ENCODE data around the gene ASCL1.

Gene ASCL1

GRCh38 chr12:102953221-102953620 lies 4.3 kb upstream of the ASCL1 start:
- peaks cover 46% of the 10 kb centered on the region for H3K27me3 ChIP-seq (ENCODE audit: low read depth, low read length)
- no peaks in the 10 kb centered on the region for H3K9me3 ChIP-seq (ENCODE audit: control insufficient read depth in 1 of 2, low read length in 2 of 2)
- H3K36me3 ChIP-seq (ENCODE audit: control insufficient read depth in 1 of 2, insufficient read depth in 2 of 2, low read length in 2 of 2), result no peaks in the 10 kb centered on the region
- H3K4me3 ChIP-seq (ENCODE audit: low read depth in 1 of 2, low read length in 2 of 2), result no peak overlapping the region
- peaks cover 0 to 23% of the 10 kb centered on the region in 2 donors for H3K4me1 ChIP-seq (ENCODE audit: control insufficient read depth in 1 of 2, insufficient read depth in 2 of 2, low read length in 2 of 2)
- no peak overlapping the region for H3K27ac ChIP-seq (ENCODE audit: low read length)

- no peak overlapping the region for H3K27ac ChIP-seq (ENCODE audit: low read length)
- no peaks in the 10 kb centered on the region for H3K9me3 ChIP-seq (ENCODE audit: control insufficient read depth in 1 of 2, low read length in 2 of 2)
- H3K4me1 ChIP-seq (ENCODE audit: control insufficient read depth in 1 of 2, insufficient read depth in 2 of 2, low read length in 2 of 2), result peaks cover 0 to 30% of the 10 kb centered on the region in 2 donors
- H3K27me3 ChIP-seq (ENCODE audit: low read depth, low read length), result peaks cover 52% of the 10 kb centered on the region
- H3K36me3 ChIP-seq (ENCODE audit: control insufficient read depth in 1 of 2, insufficient read depth in 2 of 2, low read length in 2 of 2), result no peaks in the 10 kb centered on the region
- no peak overlapping the region for H3K4me3 ChIP-seq (ENCODE audit: low read depth in 1 of 2, low read length in 2 of 2)
Observed at GRCh38 chr12:102954134-102954533, 3.3 kb upstream of the ASCL1 start.

- Histone ChIP-seq H3K27ac (ENCODE audit: low read length) (no peak overlapping the region), H3K36me3 (ENCODE audit: control insufficient read depth in 1 of 2, insufficient read depth in 2 of 2, low read length in 2 of 2) (no peaks in the 10 kb centered on the region), H3K4me1 (ENCODE audit: control insufficient read depth in 1 of 2, insufficient read depth in 2 of 2, low read length in 2 of 2) (peaks cover 0 to 30% of the 10 kb centered on the region in 2 donors), H3K9me3 (ENCODE audit: control insufficient read depth in 1 of 2, low read length in 2 of 2) (no peaks in the 10 kb centered on the region), H3K27me3 (ENCODE audit: low read depth, low read length) (peaks cover 59% of the 10 kb centered on the region), H3K4me3 (ENCODE audit: low read depth in 1 of 2, low read length in 2 of 2) (peak overlapping the region in 1 of 2 donors; percentile 48)
Observed at GRCh38 chr12:102955926-102956737, 1.3 kb upstream of the ASCL1 start.

GRCh38 chr12:102956738-102957327 lies 641 bp upstream of the ASCL1 start:
- no peak overlapping the region for H3K27ac ChIP-seq (ENCODE audit: low read length)
- peaks cover 0 to 30% of the 10 kb centered on the region in 2 donors for H3K4me1 ChIP-seq (ENCODE audit: control insufficient read depth in 1 of 2, insufficient read depth in 2 of 2, low read length in 2 of 2)
- H3K27me3 ChIP-seq (ENCODE audit: low read depth, low read length), result peaks cover 62% of the 10 kb centered on the region
- no peaks in the 10 kb centered on the region for H3K36me3 ChIP-seq (ENCODE audit: control insufficient read depth in 1 of 2, insufficient read depth in 2 of 2, low read length in 2 of 2)
- peak overlapping the region in 1 of 2 donors; percentile 62 for H3K4me3 ChIP-seq (ENCODE audit: low read depth in 1 of 2, low read length in 2 of 2)
- H3K9me3 ChIP-seq (ENCODE audit: control insufficient read depth in 1 of 2, low read length in 2 of 2), result no peaks in the 10 kb centered on the region

- no peaks in the 10 kb centered on the region for H3K36me3 ChIP-seq (ENCODE audit: control insufficient read depth in 1 of 2, insufficient read depth in 2 of 2, low read length in 2 of 2)
- no peak overlapping the region for H3K27ac ChIP-seq (ENCODE audit: low read length)
- H3K27me3 ChIP-seq (ENCODE audit: low read depth, low read length), result peaks cover 70% of the 10 kb centered on the region
- H3K4me3 ChIP-seq (ENCODE audit: low read depth in 1 of 2, low read length in 2 of 2), result peak overlapping the region in 1 of 2 donors; percentile 62
- peaks cover 0 to 30% of the 10 kb centered on the region in 2 donors for H3K4me1 ChIP-seq (ENCODE audit: control insufficient read depth in 1 of 2, insufficient read depth in 2 of 2, low read length in 2 of 2)
- H3K9me3 ChIP-seq (ENCODE audit: control insufficient read depth in 1 of 2, low read length in 2 of 2), result peaks cover 0 to 4% of the 10 kb centered on the region in 2 donors
Observed at GRCh38 chr12:102958073-102958829, 777 bp downstream of the ASCL1 start.

GRCh38 chr12:102958830-102959176 lies 1.3 kb downstream of the ASCL1 start:
- H3K4me3 ChIP-seq (ENCODE audit: low read depth in 1 of 2, low read length in 2 of 2), result peak overlapping the region in 1 of 2 donors; percentile 62
- H3K27me3 ChIP-seq (ENCODE audit: low read depth, low read length), result peaks cover 76% of the 10 kb centered on the region
- no peak overlapping the region for H3K27ac ChIP-seq (ENCODE audit: low read length)
- H3K36me3 ChIP-seq (ENCODE audit: control insufficient read depth in 1 of 2, insufficient read depth in 2 of 2, low read length in 2 of 2), result no peaks in the 10 kb centered on the region
- H3K4me1 ChIP-seq (ENCODE audit: control insufficient read depth in 1 of 2, insufficient read depth in 2 of 2, low read length in 2 of 2), result peaks cover 0 to 30% of the 10 kb centered on the region in 2 donors
- H3K9me3 ChIP-seq (ENCODE audit: control insufficient read depth in 1 of 2, low read length in 2 of 2), result peaks cover 4 to 8% of the 10 kb centered on the region in 2 donors

- H3K9me3 ChIP-seq (ENCODE audit: control insufficient read depth in 1 of 2, low read length in 2 of 2), result peaks cover 8 to 14% of the 10 kb centered on the region in 2 donors
- no peaks in the 10 kb centered on the region for H3K36me3 ChIP-seq (ENCODE audit: control insufficient read depth in 1 of 2, insufficient read depth in 2 of 2, low read length in 2 of 2)
- peaks cover 81% of the 10 kb centered on the region for H3K27me3 ChIP-seq (ENCODE audit: low read depth, low read length)
- peaks cover 0 to 30% of the 10 kb centered on the region in 2 donors for H3K4me1 ChIP-seq (ENCODE audit: control insufficient read depth in 1 of 2, insufficient read depth in 2 of 2, low read length in 2 of 2)
- H3K27ac ChIP-seq (ENCODE audit: low read length), result no peak overlapping the region
- no peak overlapping the region for H3K4me3 ChIP-seq (ENCODE audit: low read depth in 1 of 2, low read length in 2 of 2)
Observed at GRCh38 chr12:102959391-102959790, 1.9 kb downstream of the ASCL1 start.

- Histone ChIP-seq H3K27me3 (ENCODE audit: low read depth, low read length) (peaks cover 82% of the 10 kb centered on the region), H3K4me1 (ENCODE audit: control insufficient read depth in 1 of 2, insufficient read depth in 2 of 2, low read length in 2 of 2) (peaks cover 0 to 42% of the 10 kb centered on the region in 2 donors), H3K27ac (ENCODE audit: low read length) (no peak overlapping the region), H3K36me3 (ENCODE audit: control insufficient read depth in 1 of 2, insufficient read depth in 2 of 2, low read length in 2 of 2) (no peaks in the 10 kb centered on the region), H3K4me3 (ENCODE audit: low read depth in 1 of 2, low read length in 2 of 2) (no peak overlapping the region), H3K9me3 (ENCODE audit: control insufficient read depth in 1 of 2, low read length in 2 of 2) (peaks cover 8 to 14% of the 10 kb centered on the region in 2 donors)
Observed at GRCh38 chr12:102960766-102961465, 3.4 kb downstream of the ASCL1 start.

GRCh38 chr12:102961466-102961855 lies 4.0 kb downstream of the ASCL1 start:
- H3K9me3 ChIP-seq (ENCODE audit: control insufficient read depth in 1 of 2, low read length in 2 of 2), result peaks cover 8 to 14% of the 10 kb centered on the region in 2 donors
- peaks cover 0 to 37% of the 10 kb centered on the region in 2 donors for H3K4me1 ChIP-seq (ENCODE audit: control insufficient read depth in 1 of 2, insufficient read depth in 2 of 2, low read length in 2 of 2)
- H3K27me3 ChIP-seq (ENCODE audit: low read depth, low read length), result peaks cover 78% of the 10 kb centered on the region
- no peak overlapping the region for H3K4me3 ChIP-seq (ENCODE audit: low read depth in 1 of 2, low read length in 2 of 2)
- no peak overlapping the region for H3K27ac ChIP-seq (ENCODE audit: low read length)
- H3K36me3 ChIP-seq (ENCODE audit: control insufficient read depth in 1 of 2, insufficient read depth in 2 of 2, low read length in 2 of 2), result no peaks in the 10 kb centered on the region

GRCh38 chr12:102962532-102962931 lies 5.1 kb downstream of the ASCL1 start:
- peaks cover 70% of the 10 kb centered on the region for H3K27me3 ChIP-seq (ENCODE audit: low read depth, low read length)
- no peak overlapping the region for H3K4me3 ChIP-seq (ENCODE audit: low read depth in 1 of 2, low read length in 2 of 2)

GRCh38 chr12:102962986-102963385 lies 5.5 kb downstream of the ASCL1 start:
- peaks cover 70% of the 10 kb centered on the region for H3K27me3 ChIP-seq (ENCODE audit: low read depth, low read length)

More at GRCh38 chr12:102962532-102962931, 5.1 kb downstream of the ASCL1 start:
- peaks cover 8 to 14% of the 10 kb centered on the region in 2 donors for H3K9me3 ChIP-seq (ENCODE audit: control insufficient read depth in 1 of 2, low read length in 2 of 2)
- no peaks in the 10 kb centered on the region for H3K36me3 ChIP-seq (ENCODE audit: control insufficient read depth in 1 of 2, insufficient read depth in 2 of 2, low read length in 2 of 2)
- H3K27ac ChIP-seq (ENCODE audit: low read length), result no peak overlapping the region
- H3K4me1 ChIP-seq (ENCODE audit: control insufficient read depth in 1 of 2, insufficient read depth in 2 of 2, low read length in 2 of 2), result peaks cover 0 to 27% of the 10 kb centered on the region in 2 donors

More at GRCh38 chr12:102962986-102963385, 5.5 kb downstream of the ASCL1 start:
- Histone ChIP-seq H3K27ac (ENCODE audit: low read length) (no peak overlapping the region), H3K36me3 (ENCODE audit: control insufficient read depth in 1 of 2, insufficient read depth in 2 of 2, low read length in 2 of 2) (no peaks in the 10 kb centered on the region), H3K4me3 (ENCODE audit: low read depth in 1 of 2, low read length in 2 of 2) (no peak overlapping the region), H3K4me1 (ENCODE audit: control insufficient read depth in 1 of 2, insufficient read depth in 2 of 2, low read length in 2 of 2) (peaks cover 0 to 22% of the 10 kb centered on the region in 2 donors), H3K9me3 (ENCODE audit: control insufficient read depth in 1 of 2, low read length in 2 of 2) (peaks cover 8 to 14% of the 10 kb centered on the region in 2 donors)

Data from muscle layer of duodenum (tissue), 2 donors.